ENCODE results near the gene MRPS31.

Gene MRPS31

DNA sequence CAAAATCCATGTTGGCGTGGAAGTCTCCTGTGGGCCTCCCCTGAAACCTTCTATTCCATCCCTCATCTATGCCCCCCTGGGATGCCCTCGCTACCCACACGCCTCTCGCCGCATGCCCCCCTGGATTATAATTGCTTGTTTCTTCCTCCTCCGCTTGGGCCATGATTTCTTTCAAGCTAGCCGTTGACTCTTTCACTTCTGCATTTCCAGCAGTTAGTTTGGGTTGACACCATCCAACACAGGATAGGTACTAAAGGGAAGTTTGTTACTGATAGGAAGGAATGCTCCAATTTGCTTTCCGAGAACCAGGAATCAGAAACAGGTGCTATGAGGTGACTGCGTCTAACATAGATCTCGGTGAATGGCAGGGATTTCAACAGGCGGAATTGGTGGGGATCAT is 10.7 kb upstream of the MRPS31 start:
- H3K4me3 ChIP-seq, result no peak overlapping the region
- no peak overlapping the region for H3K9ac ChIP-seq (ENCODE audit: insufficient read length)
- TF ChIP-seq EZH2 (IDR thresholded peaks at IDR 0.05) (no peak), POLR2AphosphoS5 (IDR thresholded peaks at IDR 0.05; ENCODE audit: borderline replicate concordance, low read depth, low read length) (no peak), FOXP2 (optimal IDR thresholded peaks at IDR 0.05; ENCODE audit: control extremely low read depth, extremely low read length, insufficient read depth) (no peak)
- no peaks in the 10 kb centered on the region for H3K9me3 ChIP-seq (ENCODE audit: low read depth, low read length)
- no peaks in the 10 kb centered on the region for H3K36me3 ChIP-seq (ENCODE audit: insufficient read depth, low read length)
- no peak for DNase-seq (ENCODE audit: low read depth, low spot score)
- H3K27ac ChIP-seq, result no peak overlapping the region

DNA sequence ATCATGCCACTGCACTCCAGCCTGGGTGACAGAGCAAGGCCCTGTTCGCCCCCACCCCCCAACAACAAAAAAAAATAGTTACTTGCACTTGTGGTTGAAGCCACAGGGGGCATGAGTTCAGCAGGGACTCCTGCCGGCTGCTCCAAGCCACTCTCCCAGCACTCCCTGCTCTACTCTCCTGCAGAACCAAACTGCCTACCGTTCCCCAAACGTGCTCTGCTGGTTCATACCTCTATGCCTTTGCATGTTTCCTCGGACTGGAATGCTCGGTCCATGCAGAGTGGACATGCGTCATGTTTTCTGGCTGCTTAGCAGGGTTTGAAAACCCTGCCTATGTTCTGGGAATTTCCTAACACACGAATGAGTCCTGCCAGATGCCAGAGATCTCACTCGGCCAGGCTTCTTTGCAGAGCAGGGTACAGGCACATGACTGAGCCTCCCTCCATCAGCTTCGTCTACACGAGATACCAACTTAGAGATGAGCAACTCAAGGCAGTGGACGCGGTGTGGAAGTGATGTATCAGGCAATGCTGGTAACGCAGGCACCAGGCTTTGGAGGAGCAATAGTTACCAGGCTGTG is 9.9 kb upstream of the MRPS31 start:
- Histone ChIP-seq H3K36me3 (ENCODE audit: insufficient read depth, low read length) (no peaks in the 10 kb centered on the region), H3K9ac (ENCODE audit: insufficient read length) (no peak overlapping the region), H3K9me3 (ENCODE audit: low read depth, low read length) (no peaks in the 10 kb centered on the region), H3K4me3 (no peak overlapping the region), H3K27ac (no peak overlapping the region)
- TF ChIP-seq POLR2AphosphoS5 (IDR thresholded peaks at IDR 0.05; ENCODE audit: borderline replicate concordance, low read depth, low read length) (no peak), FOXP2 (optimal IDR thresholded peaks at IDR 0.05; ENCODE audit: control extremely low read depth, extremely low read length, insufficient read depth) (no peak), EZH2 (IDR thresholded peaks at IDR 0.05) (no peak)
- no peak for DNase-seq (ENCODE audit: low read depth, low spot score)

DNA sequence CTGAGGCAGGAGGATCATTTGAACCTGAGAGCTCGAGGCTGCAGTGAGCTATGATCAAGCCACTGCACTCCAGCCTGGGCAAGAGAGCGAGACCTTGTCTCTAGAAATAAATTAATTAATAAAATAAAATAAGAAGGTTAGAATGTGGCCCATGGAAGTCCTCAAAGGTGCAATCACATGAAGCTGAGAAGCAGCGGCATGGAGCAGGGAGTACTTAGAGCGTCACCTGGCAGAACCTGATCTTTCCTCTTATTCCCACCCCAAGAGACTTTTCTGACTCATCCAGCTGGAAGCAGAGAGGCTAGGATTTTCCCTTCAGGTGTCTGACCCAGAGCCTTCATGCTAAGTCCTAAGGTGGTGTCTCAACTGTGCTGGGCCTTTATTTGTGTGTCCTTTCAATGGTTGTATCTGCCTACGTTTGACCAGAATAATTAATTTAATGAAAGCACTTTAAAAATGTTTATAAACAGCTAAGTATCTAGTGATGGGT is 8.9 kb upstream of the MRPS31 start:
- TF ChIP-seq POLR2AphosphoS5 (IDR thresholded peaks at IDR 0.05; ENCODE audit: borderline replicate concordance, low read depth, low read length), result no peak
- TF ChIP-seq EZH2 (IDR thresholded peaks at IDR 0.05), result no peak
- TF ChIP-seq FOXP2 (optimal IDR thresholded peaks at IDR 0.05; ENCODE audit: control extremely low read depth, extremely low read length, insufficient read depth), result no peak
- no peak overlapping the region for H3K27ac ChIP-seq
- H3K36me3 ChIP-seq (ENCODE audit: insufficient read depth, low read length), result no peaks in the 10 kb centered on the region
- H3K9ac ChIP-seq (ENCODE audit: insufficient read length), result no peak overlapping the region
- DNase-seq (ENCODE audit: low read depth, low spot score), result no peak
- no peaks in the 10 kb centered on the region for H3K9me3 ChIP-seq (ENCODE audit: low read depth, low read length)
- H3K4me3 ChIP-seq, result no peak overlapping the region

DNA sequence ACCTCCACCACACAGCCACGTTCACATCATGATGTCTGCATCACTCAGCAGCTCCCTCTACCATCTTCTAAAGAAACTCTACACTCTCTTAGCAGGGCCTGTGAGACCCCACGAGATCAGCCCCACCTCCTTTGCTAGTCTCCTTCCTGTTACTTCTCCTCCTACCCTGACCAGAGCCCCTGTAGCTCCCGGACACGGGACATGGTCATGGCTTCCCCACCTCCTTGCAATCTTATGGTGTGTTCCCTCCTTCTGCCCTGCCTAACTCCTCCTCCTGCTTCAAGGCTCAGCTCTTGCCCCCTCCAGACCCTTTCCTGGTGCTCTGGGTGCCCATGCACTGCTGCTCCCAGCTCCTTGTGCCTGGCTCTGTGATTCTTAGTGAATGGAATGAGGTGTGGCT is 8.1 kb upstream of the MRPS31 start:
- no peak for DNase-seq (ENCODE audit: low read depth, low spot score)
- Histone ChIP-seq H3K27ac (no peak overlapping the region), H3K9ac (ENCODE audit: insufficient read length) (no peak overlapping the region), H3K9me3 (ENCODE audit: low read depth, low read length) (no peaks in the 10 kb centered on the region), H3K36me3 (ENCODE audit: insufficient read depth, low read length) (no peaks in the 10 kb centered on the region), H3K4me3 (no peak overlapping the region)
- no peak for TF ChIP-seq EZH2 (IDR thresholded peaks at IDR 0.05)
- no peak for TF ChIP-seq POLR2AphosphoS5 (IDR thresholded peaks at IDR 0.05; ENCODE audit: borderline replicate concordance, low read depth, low read length)
- no peak for TF ChIP-seq FOXP2 (optimal IDR thresholded peaks at IDR 0.05; ENCODE audit: control extremely low read depth, extremely low read length, insufficient read depth)

DNA sequence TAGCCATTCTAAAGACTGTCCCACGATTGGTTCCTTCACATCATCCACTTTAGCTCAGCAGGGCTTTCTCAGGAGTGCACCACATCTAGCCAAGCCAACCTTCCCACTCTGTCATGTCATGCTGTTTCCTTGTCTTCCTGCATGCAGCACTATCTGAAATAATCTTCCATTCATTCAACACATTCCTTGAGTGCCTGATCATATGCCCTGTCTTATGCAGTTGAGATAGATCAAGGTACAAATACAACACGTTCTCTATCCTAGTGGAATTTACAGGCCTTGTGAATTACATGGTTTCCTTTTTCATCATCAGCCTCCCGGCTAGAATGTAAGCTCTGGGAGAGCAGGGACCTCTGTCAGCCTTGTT is 6.8 kb upstream of the MRPS31 start:
- Histone ChIP-seq H3K9me3 (ENCODE audit: low read depth, low read length) (no peaks in the 10 kb centered on the region), H3K27ac (no peak overlapping the region), H3K36me3 (ENCODE audit: insufficient read depth, low read length) (no peaks in the 10 kb centered on the region), H3K9ac (ENCODE audit: insufficient read length) (no peak overlapping the region), H3K4me3 (no peak overlapping the region)
- TF ChIP-seq FOXP2 (optimal IDR thresholded peaks at IDR 0.05; ENCODE audit: control extremely low read depth, extremely low read length, insufficient read depth) (no peak), EZH2 (IDR thresholded peaks at IDR 0.05) (no peak), POLR2AphosphoS5 (IDR thresholded peaks at IDR 0.05; ENCODE audit: borderline replicate concordance, low read depth, low read length) (no peak)
- DNase-seq (ENCODE audit: low read depth, low spot score), result no peak

DNA sequence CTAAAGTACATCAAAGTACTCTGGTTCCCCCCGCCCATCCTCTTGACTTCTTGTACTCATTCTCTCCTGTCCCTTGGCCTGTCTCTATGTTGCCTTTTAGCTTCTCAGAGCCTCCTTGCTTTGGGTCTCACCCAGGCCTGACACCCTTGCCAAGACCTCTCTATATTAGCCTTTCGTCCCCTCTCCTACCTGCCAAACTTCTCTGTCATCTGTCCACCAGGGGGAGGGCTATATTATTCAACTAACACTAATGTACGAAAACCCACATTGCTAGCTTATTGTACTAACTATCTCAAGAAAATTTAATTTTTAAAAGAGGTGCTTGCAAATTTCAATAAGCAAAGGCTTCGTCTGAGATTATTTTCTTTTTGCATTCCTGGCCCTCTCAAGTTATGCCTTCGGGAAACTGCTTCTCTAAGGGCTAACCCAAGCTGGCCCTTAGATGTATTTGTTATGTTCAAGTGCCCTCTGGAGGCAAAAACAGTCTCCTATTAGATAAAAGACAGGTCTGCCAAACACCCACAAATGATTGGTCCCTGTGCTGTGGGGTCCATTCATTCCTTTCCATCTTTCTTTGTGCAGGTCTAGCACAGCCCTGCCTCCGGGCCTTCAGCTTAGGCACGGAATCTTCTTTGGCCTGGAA is 6.3 kb upstream of the MRPS31 start:
- TF ChIP-seq FOXP2 (optimal IDR thresholded peaks at IDR 0.05; ENCODE audit: control extremely low read depth, extremely low read length, insufficient read depth) (no peak), POLR2AphosphoS5 (IDR thresholded peaks at IDR 0.05; ENCODE audit: borderline replicate concordance, low read depth, low read length) (no peak), EZH2 (IDR thresholded peaks at IDR 0.05) (no peak)
- no peaks in the 10 kb centered on the region for H3K9me3 ChIP-seq (ENCODE audit: low read depth, low read length)
- no peak overlapping the region for H3K4me3 ChIP-seq
- H3K9ac ChIP-seq (ENCODE audit: insufficient read length), result no peak overlapping the region
- H3K27ac ChIP-seq, result no peak overlapping the region
- H3K36me3 ChIP-seq (ENCODE audit: insufficient read depth, low read length), result no peaks in the 10 kb centered on the region
- no peak for DNase-seq (ENCODE audit: low read depth, low spot score)

DNA sequence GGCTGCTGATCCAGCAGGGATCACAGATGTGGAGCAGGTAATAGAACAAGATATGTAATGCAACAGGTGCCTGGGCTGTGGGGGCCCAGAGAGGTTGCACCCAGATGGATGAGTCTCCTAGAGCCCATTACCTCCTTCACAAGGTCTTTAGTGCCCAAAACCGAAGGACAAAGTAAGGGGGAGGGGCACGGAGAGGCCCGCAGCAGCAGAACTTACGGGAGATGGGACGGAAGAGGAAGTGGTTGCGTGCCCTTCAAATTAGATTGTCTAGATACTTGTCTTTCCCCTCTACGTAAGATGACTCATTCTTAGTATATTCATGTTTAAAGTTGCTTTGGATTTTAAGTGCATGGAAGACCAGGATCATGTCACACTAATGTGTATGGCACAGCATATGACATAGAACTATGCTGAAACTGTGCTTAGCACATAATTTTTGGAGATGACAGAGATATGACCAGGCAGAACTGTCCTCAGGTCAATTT is 5.7 kb upstream of the MRPS31 start:
- TF ChIP-seq FOXP2 (optimal IDR thresholded peaks at IDR 0.05; ENCODE audit: control extremely low read depth, extremely low read length, insufficient read depth), result no peak
- no peak for TF ChIP-seq POLR2AphosphoS5 (IDR thresholded peaks at IDR 0.05; ENCODE audit: borderline replicate concordance, low read depth, low read length)
- TF ChIP-seq EZH2 (IDR thresholded peaks at IDR 0.05), result no peak
- Histone ChIP-seq H3K9ac (ENCODE audit: insufficient read length) (no peak overlapping the region), H3K36me3 (ENCODE audit: insufficient read depth, low read length) (no peaks in the 10 kb centered on the region), H3K9me3 (ENCODE audit: low read depth, low read length) (no peaks in the 10 kb centered on the region), H3K27ac (no peak overlapping the region), H3K4me3 (no peak overlapping the region)
- DNase-seq (ENCODE audit: low read depth, low spot score), result no peak

DNA sequence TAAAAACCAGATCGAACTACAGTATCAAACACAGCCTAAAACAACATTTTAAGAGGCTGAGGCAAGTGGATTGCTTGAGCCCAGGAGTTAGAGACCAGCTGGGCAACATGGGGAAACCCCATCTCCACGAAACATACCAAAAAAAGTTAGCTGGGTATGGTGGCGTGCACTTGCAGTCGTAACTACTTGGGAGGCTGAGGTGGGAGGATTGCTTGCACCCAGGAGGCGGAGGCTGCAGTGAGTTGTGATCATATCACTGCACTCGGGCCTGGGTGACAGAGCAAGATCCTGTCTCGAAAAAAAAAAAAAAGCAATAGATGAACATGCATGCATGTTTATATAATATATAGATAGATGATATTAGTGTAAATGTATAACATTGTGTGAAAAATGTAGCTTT is 5.2 kb upstream of the MRPS31 start:
- Histone ChIP-seq H3K4me3 (no peak overlapping the region), H3K36me3 (ENCODE audit: insufficient read depth, low read length) (no peaks in the 10 kb centered on the region), H3K27ac (no peak overlapping the region), H3K9ac (ENCODE audit: insufficient read length) (no peak overlapping the region), H3K9me3 (ENCODE audit: low read depth, low read length) (no peaks in the 10 kb centered on the region)
- TF ChIP-seq FOXP2 (optimal IDR thresholded peaks at IDR 0.05; ENCODE audit: control extremely low read depth, extremely low read length, insufficient read depth), result no peak
- TF ChIP-seq POLR2AphosphoS5 (IDR thresholded peaks at IDR 0.05; ENCODE audit: borderline replicate concordance, low read depth, low read length), result no peak
- TF ChIP-seq EZH2 (IDR thresholded peaks at IDR 0.05), result no peak
- no peak for DNase-seq (ENCODE audit: low read depth, low spot score)

Data from SK-N-MC (cell line).